WTC11 (cell line): ENCODE data around the gene THOP1. TPM values are rescaled to one million over a fixed set of nuclear protein-coding genes. Genes with fewer than 3 reads are reported as not detected.

Source experiments
- ATAC-seq: fragments of 200-7000 bp; cut with Tn5 transposase; 2 replicates; pipeline ENCODE4 v1.10.0; 2021; ENCODE audit warnings: mild to moderate bottlenecking, moderate library complexity
- CTCF ChIA-PET: fragments of 300-600 bp; sonication (Branson Sonifier 250); formaldehyde crosslinking; loops from one replicate; lab custom pipeline; 2021; ENCODE audit warnings: antibody characterized with exemption; lab: Charles Lee
- POLR2A ChIA-PET: fragments of 350-600 bp; sonication (Branson Sonifier 250); formaldehyde crosslinking; loops from one replicate; lab custom pipeline; 2021; ENCODE audit warnings: antibody characterized with exemption; lab: Charles Lee
- DNase-seq: peaks from one replicate; pipeline ENCODE4 v3.0.0; 2021; ENCODE audit warnings: low spot score
- H3K27ac Mint-ChIP-seq: 2 replicates; pipeline ENCODE4 v1.8.0; 2021; ENCODE audit warnings: mixed read lengths
- H3K27me3 Mint-ChIP-seq: 2 replicates; pipeline ENCODE4 v1.8.0; 2021; ENCODE audit warnings: low read depth, mild to moderate bottlenecking, moderate library complexity, mixed read lengths
- H3K36me3 Mint-ChIP-seq: 2 replicates; pipeline ENCODE4 v1.8.0; 2021; ENCODE audit warnings: mixed read lengths
- H3K4me1 Mint-ChIP-seq: 2 replicates; pipeline ENCODE4 v1.8.0; 2022; ENCODE audit warnings: mixed read lengths
- H3K4me3 Mint-ChIP-seq: 2 replicates; pipeline ENCODE4 v1.8.0; 2021; ENCODE audit warnings: mild to moderate bottlenecking, moderate library complexity, mixed read lengths
- H3K9me3 Mint-ChIP-seq: 2 replicates; pipeline ENCODE4 v1.8.0; 2021; ENCODE audit warnings: mixed read lengths
- AFF4 ChIP-seq: sonication (generic); formaldehyde crosslinking; IDR thresholded peaks from 2 replicates; pipeline ENCODE4 v1.8.1; 2023; ENCODE audit warnings: mild to moderate bottlenecking, missing genetic modification reagents, borderline replicate concordance
- CTCF ChIP-seq: fragments of 200-600 bp; IDR thresholded peaks from 2 replicates; pipeline ENCODE4 v1.8.0; 2022; ENCODE audit warnings: antibody characterized with exemption
- E2F4 ChIP-seq: sonication (generic); formaldehyde crosslinking; IDR thresholded peaks from 2 replicates; pipeline ENCODE4 v1.8.1; 2022; ENCODE audit warnings: low read depth, mild to moderate bottlenecking, moderate library complexity, missing genetic modification reagents, borderline replicate concordance
- ELF4 ChIP-seq: sonication (generic); formaldehyde crosslinking; IDR thresholded peaks from 2 replicates; pipeline ENCODE4 v1.8.1; 2022; ENCODE audit warnings: low read depth, mild to moderate bottlenecking, moderate library complexity, missing genetic modification reagents
- GABPB1 ChIP-seq: sonication (generic); formaldehyde crosslinking; IDR thresholded peaks from 2 replicates; pipeline ENCODE4 v1.8.1; 2023; ENCODE audit warnings: mild to moderate bottlenecking, missing genetic modification reagents
- HMGXB4 ChIP-seq: sonication (generic); formaldehyde crosslinking; IDR thresholded peaks from 2 replicates; pipeline ENCODE4 v1.8.1; 2023; ENCODE audit warnings: mild to moderate bottlenecking, moderate library complexity, missing genetic modification reagents
- MXD4 ChIP-seq: fragments of 250-450 bp; sonication (Bioruptor Pico); IDR thresholded peaks from 2 replicates; pipeline ENCODE4 v1.8.0; 2021; ENCODE audit warnings: mild to moderate bottlenecking, moderate library complexity, borderline replicate concordance
- PRRX2 ChIP-seq: fragments of 250-450 bp; sonication (Bioruptor Pico); IDR thresholded peaks from 2 replicates; pipeline ENCODE4 v1.8.0; 2021; ENCODE audit warnings: mild to moderate bottlenecking
- RELA ChIP-seq: sonication (generic); formaldehyde crosslinking; IDR thresholded peaks from 2 replicates; pipeline ENCODE4 v1.8.1; 2022; ENCODE audit warnings: missing genetic modification reagents, mild to moderate bottlenecking, borderline replicate concordance
- SMAD4 ChIP-seq: sonication (generic); formaldehyde crosslinking; IDR thresholded peaks from 2 replicates; pipeline ENCODE4 v1.8.0; 2022; ENCODE audit warnings: mild to moderate bottlenecking, missing genetic modification reagents
- SP1 ChIP-seq: sonication (generic); formaldehyde crosslinking; conservative IDR thresholded peaks from 2 replicates; pipeline ENCODE4 v1.8.1; 2022; ENCODE audit warnings: missing genetic modification reagents
- TP53 ChIP-seq: sonication (generic); formaldehyde crosslinking; IDR thresholded peaks from 2 replicates; pipeline ENCODE4 v1.8.1; 2023; ENCODE audit warnings: mild to moderate bottlenecking, missing genetic modification reagents
- ZBTB43 ChIP-seq: sonication (generic); formaldehyde crosslinking; IDR thresholded peaks from 2 replicates; pipeline ENCODE4 v1.8.1; 2023; ENCODE audit warnings: mild to moderate bottlenecking, missing genetic modification reagents
- ZNF121 ChIP-seq: sonication (generic); formaldehyde crosslinking; IDR thresholded peaks from 2 replicates; pipeline ENCODE4 v1.8.0; 2023; ENCODE audit warnings: missing genetic modification reagents
- ZNF219 ChIP-seq: sonication (generic); formaldehyde crosslinking; IDR thresholded peaks from 2 replicates; pipeline ENCODE4 v1.8.0; 2023; ENCODE audit warnings: missing genetic modification reagents, mild to moderate bottlenecking, borderline replicate concordance
- ZNF263 ChIP-seq: sonication (generic); formaldehyde crosslinking; IDR thresholded peaks from 2 replicates; pipeline ENCODE4 v1.8.1; 2022; ENCODE audit warnings: low read depth, mild to moderate bottlenecking, moderate library complexity, missing genetic modification reagents
- ZNF317 ChIP-seq: sonication (generic); formaldehyde crosslinking; IDR thresholded peaks from 2 replicates; pipeline ENCODE4 v1.8.1; 2023; ENCODE audit warnings: low read depth, mild to moderate bottlenecking, moderate library complexity, missing genetic modification reagents, borderline replicate concordance
- ZNF425 ChIP-seq: fragments of 250-450 bp; sonication (Bioruptor Pico); conservative IDR thresholded peaks from 2 replicates; pipeline ENCODE4 v1.9.0; 2021; ENCODE audit warnings: mild to moderate bottlenecking
- ZNF532 ChIP-seq: fragments of 250-450 bp; sonication (Bioruptor Pico); IDR thresholded peaks from 2 replicates; pipeline ENCODE4 v1.9.0; 2021; ENCODE audit warnings: mild to moderate bottlenecking, borderline replicate concordance
- ZNF671 ChIP-seq: fragments of 250-450 bp; sonication (Bioruptor Pico); IDR thresholded peaks from 2 replicates; pipeline ENCODE4 v1.8.0; 2021; ENCODE audit warnings: mild to moderate bottlenecking
- total RNA-seq: library from RNA; stranded (reverse); gene quantifications from 3 replicates; pipeline ENCODE4 v1.2.3, GENCODE V29; 2021

The THOP1 gene
- total RNA-seq, 1 experiment from 2014 or later: 181 TPM

GRCh38 chr19:2767688-2768087 is 17.6 kb upstream of the THOP1 start (continued):
- TF ChIP-seq AFF4 (CRISPR knock-in tag) (no peak), GABPB1 (no peak), ZNF671 (CRISPR knock-in tag) (no peak), ZNF425 (CRISPR knock-in tag) (no peak), SMAD4 (no peak), PRRX2 (no peak), RELA (no peak), ZNF532 (no peak), ZNF263 (CRISPR knock-in tag) (no peak), TP53 (CRISPR knock-in tag) (no peak), ZNF317 (CRISPR knock-in tag) (no peak), CTCF (no peak), MXD4 (CRISPR knock-in tag) (no peak), SP1 (CRISPR knock-in tag) (no peak)

GRCh38 chr19:2768365-2769132 is 16.8 kb upstream of the THOP1 start:
- no peak overlapping the region for H3K4me3 Mint-ChIP-seq
- no peaks in the 10 kb centered on the region for H3K27me3 Mint-ChIP-seq
- no peaks in the 10 kb centered on the region for H3K9me3 Mint-ChIP-seq
- peaks cover 11% of the 10 kb centered on the region; the same call in 1 of the 2 replicates for H3K36me3 Mint-ChIP-seq
- no peaks in the 10 kb centered on the region for H3K4me1 Mint-ChIP-seq
- H3K27ac Mint-ChIP-seq: no peak overlapping the region
- POLR2A ChIA-PET: no interaction called here
- ATAC-seq (no peak), DNase-seq (no peak)
- CTCF ChIA-PET: interaction anchor here (0.5 to 1.0 kb wide), 3 partner anchors 41 to 323 kb away, joined by 3 to 4 read pairs (median 3); no protein-coding TSS in a partner anchor
- TF ChIP-seq ZNF219 (CRISPR knock-in tag): no peak
- no peak for TF ChIP-seq ELF4 (CRISPR knock-in tag)
- TF ChIP-seq ZBTB43 (CRISPR knock-in tag): no peak
- no peak for TF ChIP-seq ZNF121 (CRISPR knock-in tag)
- TF ChIP-seq HMGXB4 (CRISPR knock-in tag): no peak
- TF ChIP-seq E2F4 (CRISPR knock-in tag): no peak
